ENCODE results near the gene MX2.
"Not testable (repeated sequence)": the region's sequence is repeated elsewhere in the genome, so short reads cannot be mapped to it uniquely, and the experiment has no call there.

MX2 gene

GRCh38 chr21:41419921-41420862, 58.4 kb downstream of the MX2 start:
- peak; percentile 44 for DNase-seq

GRCh38 chr21:41420998-41421397, 59.2 kb downstream of the MX2 start:
- DNase-seq = not testable (repeated sequence)

- no peak for DNase-seq
Measured at GRCh38 chr21:41422546-41423304, 60.9 kb downstream of the MX2 start.

- not testable (repeated sequence) for DNase-seq
Measured at GRCh38 chr21:41423305-41423636, 61.4 kb downstream of the MX2 start.

GRCh38 chr21:41425588-41425953, 63.7 kb downstream of the MX2 start:
- DNase-seq = no peak

- peak; percentile 77 for DNase-seq
Measured at GRCh38 chr21:41425954-41426675, 64.3 kb downstream of the MX2 start, which contains the start of gene MX1. MX1 (plus strand) TSS chr21:41426239; CDS start chr21:41432071, 5,832 bp downstream.

GRCh38 chr21:41426676-41427404, 65.0 kb downstream of the MX2 start:
- no peak for DNase-seq

GRCh38 chr21:41427556-41427955, 65.7 kb downstream of the MX2 start:
- DNase-seq = no peak

GRCh38 chr21:41428311-41428710, 66.5 kb downstream of the MX2 start:
- no peak for DNase-seq

- no peak for DNase-seq
Measured at GRCh38 chr21:41428847-41429246, 67.0 kb downstream of the MX2 start.

- no peak for DNase-seq
Measured at GRCh38 chr21:41429305-41429704, 67.5 kb downstream of the MX2 start.

- no peak for DNase-seq
Measured at GRCh38 chr21:41429925-41430491, 68.2 kb downstream of the MX2 start.

GRCh38 chr21:41431788-41432548, 70.1 kb downstream of the MX2 start:
- no peak for DNase-seq

GRCh38 chr21:41432562-41433460, 71.0 kb downstream of the MX2 start:
- no peak for DNase-seq

- no peak for DNase-seq
Measured at GRCh38 chr21:41433566-41433965, 71.7 kb downstream of the MX2 start.

GRCh38 chr21:41435706-41436105, 73.9 kb downstream of the MX2 start:
- DNase-seq = no peak

- DNase-seq = no peak
Measured at GRCh38 chr21:41437729-41438128, 75.9 kb downstream of the MX2 start.

- no peak for DNase-seq
Measured at GRCh38 chr21:41438425-41439113, 76.7 kb downstream of the MX2 start.

- DNase-seq = no peak
Measured at GRCh38 chr21:41439248-41439647, 77.4 kb downstream of the MX2 start.

GRCh38 chr21:41441546-41441945, 79.7 kb downstream of the MX2 start:
- no peak for DNase-seq

All from stimulated activated CD4-positive, alpha-beta T cell treated with anti-CD3 and anti-CD28 coated beads, Interleukin-12 subunit alpha, Interleukin-12 subunit beta, amount 100 ng/mL, for 4 hours (primary cell).